Endothelial cell of hepatic sinusoid (primary cell): Measurements from ENCODE around the gene HDDC2.

ENCODE experiments used
- in situ Hi-C: cut with HindIII; loops from 2 replicates; pipeline ENCODE4 v1.10.0; 2017; ENCODE audit warnings: low sequenced_read_pairs

Gene HDDC2, protein sequence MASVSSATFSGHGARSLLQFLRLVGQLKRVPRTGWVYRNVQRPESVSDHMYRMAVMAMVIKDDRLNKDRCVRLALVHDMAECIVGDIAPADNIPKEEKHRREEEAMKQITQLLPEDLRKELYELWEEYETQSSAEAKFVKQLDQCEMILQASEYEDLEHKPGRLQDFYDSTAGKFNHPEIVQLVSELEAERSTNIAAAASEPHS

DNA sequence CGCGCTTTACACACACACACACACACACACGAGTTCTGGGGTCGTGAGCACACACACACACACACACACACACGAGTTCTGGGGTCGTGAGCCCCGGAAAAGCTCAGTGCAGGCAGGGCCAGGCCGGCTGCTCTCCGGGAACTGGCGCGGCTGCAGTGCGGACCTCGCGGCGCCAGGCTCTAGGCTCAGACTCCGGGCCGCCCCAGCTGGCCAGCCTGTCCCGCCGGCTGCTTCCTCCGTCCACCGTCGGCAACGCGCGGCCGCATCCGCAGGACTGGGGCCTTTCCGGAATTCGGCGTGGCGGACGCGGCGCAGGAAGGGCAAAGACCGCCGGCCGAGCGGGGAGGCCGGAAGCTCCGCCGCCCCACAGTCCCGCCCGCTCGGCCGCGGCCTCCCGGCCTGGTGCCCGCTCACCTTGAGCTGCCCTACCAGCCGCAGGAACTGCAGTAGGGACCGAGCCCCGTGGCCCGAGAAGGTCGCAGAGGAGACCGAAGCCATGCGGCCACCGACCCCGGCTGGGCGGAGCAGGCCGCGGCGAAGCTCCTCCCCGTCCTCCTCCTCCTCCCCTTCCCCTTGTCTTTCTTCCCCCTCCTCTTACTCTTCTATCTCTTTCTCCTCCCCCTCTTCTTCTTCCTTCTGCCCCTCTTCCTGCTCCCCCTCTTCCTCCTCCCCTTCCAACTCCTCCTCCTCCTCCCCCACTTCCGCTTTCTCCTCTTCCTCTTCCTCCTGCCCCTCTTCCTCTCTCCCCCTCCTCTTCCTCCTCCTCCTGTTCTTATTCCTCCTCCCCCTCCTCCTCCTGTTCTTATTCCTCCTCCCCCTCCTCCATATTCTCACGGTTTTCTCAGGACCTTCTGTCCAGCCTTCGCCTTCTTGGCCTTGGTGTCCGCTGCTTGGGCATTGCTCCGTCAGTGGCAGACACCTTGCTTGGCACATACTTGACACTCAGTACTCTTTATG lies at the start of gene HDDC2:
HDDC2 (minus strand) TSS at position 533 of the 957 bp plus-strand sequence; CDS start at position 498, 35 bp downstream.
- in situ Hi-C loops, result no loop called here

DNA sequence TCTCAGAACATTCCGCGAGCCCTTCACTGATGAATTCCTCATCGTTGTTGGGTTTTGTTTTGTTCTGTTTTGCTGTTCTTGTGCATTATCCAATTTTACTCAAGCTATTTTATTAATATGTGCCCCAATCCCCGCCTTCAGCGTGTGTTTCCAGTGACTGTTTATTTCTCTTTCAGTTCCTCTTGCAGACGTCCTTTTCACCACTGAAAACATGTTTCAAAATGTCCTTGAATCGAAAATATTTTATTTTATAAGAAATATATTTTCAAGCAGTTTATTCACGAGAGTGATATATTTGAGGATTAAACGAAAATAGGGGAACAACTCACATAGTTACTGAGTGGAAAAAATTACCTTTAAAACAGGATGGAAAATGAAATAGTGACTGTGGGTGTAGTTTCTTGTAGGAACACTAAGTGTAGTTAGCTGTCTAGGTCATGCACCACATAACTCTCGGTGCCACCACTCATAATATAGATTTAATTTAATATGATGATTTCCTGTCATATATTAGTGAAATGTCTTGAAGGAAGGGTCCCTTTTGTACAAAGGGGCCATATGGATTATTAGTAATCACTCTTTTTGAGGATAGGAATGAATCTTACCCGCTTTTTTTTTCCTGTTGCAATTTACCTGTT lies 45.3 kb upstream of the HDDC2 start:
- in situ Hi-C loops, result no loop called here

DNA sequence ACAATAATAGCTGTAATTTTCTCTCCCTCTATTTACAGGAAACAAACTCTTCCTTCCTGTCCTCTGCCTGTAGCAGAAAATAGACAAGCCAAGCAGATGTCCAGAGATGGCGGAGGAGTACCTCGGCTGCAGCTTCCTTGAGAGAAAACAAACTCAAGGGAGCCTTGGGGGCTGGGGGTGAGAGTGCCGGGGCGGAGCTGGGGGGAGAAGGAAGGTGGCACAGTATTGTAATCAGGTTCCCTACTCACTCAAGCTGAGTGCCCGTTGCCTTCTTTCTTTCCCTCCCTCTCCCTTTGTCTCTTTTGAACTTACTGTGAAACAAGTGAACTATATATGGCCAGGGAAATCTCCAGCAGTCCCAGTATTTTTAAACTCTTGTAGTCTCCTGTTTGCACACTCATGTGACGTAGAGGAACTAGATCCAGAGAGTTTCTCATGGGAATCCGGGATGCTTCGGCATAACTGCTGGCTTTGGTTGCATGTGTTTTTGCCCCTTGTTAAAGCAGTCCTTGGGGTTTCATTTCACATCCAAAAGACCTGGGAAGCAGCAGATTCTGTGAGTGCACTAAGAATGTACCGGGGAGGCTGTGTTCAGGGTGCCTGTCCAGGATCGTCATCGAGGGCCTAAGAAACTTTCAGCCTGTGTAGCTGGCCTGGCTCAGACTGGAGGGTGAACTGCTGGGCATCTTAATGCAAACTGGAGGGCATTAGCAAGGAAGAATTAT lies 44.6 kb upstream of the HDDC2 start:
- in situ Hi-C loops, result no loop called here

DNA sequence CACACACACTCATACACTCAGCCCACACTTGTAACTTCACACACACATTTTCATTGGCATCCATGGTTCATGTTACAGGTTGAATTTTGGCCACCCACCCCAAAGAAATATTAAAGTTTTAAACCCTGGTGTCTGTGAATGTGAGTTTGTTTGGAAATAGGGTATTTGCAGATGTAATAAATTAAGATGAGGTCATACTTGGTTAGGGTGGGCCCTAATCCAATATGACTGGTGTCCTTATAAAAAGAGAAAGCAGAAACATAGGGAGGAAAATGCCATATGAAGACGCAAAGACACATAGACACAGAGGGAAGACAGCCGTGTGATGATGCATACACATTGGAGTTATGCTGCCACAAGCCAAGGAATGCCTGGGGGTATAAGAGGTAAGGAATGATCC lies 39.7 kb upstream of the HDDC2 start:
- in situ Hi-C loops, result no loop called here

GRCh38 chr6:125340991-125341390 lies 39.2 kb upstream of the HDDC2 start:
- in situ Hi-C loops, result no loop called here

GRCh38 chr6:125340175-125340835 lies 38.5 kb upstream of the HDDC2 start:
- in situ Hi-C loops, result no loop called here

DNA sequence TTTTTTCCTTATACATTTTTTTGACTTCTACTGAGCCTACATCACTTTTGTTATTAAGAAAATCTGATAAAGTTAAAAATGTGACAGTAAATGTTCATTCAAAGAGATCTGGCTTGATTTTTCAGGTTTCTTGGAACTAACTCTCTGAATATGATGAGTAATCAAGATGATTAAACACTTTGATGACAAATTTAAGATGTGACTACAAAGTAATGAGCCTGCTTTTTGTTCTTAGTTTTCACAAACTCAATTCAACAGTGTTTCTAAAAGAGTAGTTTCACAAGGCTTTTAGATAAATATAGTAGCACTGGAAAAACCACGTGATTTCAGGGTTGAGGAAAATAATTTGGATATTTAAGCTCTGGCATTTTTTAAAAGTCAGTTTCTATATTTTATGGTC lies 37.9 kb upstream of the HDDC2 start:
- in situ Hi-C loops, result no loop called here

DNA sequence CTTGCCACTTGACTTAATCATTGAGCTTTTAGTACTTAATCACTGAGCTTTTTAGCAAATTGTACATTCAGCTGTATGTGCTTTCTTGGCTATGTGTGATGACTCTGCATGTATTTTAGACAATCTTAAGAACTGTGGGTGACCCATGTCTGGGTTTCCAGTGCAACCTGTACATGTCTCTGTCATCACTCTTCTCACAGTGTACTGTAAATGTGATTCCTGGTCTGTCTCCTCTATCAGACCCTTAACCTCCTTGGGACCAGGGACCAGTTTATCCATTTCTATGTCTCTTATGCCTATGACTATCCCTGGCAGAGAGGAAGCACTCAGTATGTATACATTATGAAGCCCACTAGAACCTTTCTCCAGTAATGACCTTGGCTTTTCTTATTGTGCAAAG lies 36.6 kb upstream of the HDDC2 start:
- in situ Hi-C loops, result no loop called here

- in situ Hi-C loops, result no loop called here
These were observed 35.9 kb upstream of the HDDC2 start for GRCh38 chr6:125337706-125338105.

GRCh38 chr6:125332664-125333063 lies 30.9 kb upstream of the HDDC2 start:
- in situ Hi-C loops, result no loop called here

DNA sequence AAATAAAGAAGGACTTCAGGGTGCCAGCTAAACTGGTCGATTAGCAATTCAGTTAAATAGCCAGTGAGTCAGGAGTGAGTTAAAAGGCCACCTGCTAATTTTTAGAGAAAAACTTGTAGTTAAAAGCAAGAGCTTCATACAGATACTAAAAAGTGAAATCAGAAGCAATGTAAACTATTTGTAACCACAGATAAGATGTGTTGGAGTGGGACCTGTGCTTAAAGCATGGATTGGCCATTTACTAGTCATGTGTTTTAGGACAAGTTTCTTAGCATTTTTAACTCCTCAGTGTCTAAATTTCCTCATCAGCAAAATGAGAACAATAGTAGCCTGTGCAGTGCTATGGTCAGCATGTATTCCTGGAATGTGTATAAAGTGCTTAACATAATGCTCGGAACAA lies 23.8 kb upstream of the HDDC2 start:
- in situ Hi-C loops, result no loop called here

- in situ Hi-C loops, result no loop called here
These were observed 21.6 kb upstream of the HDDC2 start for GRCh38 chr6:125323376-125323775.

- in situ Hi-C loops, result no loop called here
These were observed 14.9 kb upstream of the HDDC2 start for GRCh38 chr6:125316621-125317020.

DNA sequence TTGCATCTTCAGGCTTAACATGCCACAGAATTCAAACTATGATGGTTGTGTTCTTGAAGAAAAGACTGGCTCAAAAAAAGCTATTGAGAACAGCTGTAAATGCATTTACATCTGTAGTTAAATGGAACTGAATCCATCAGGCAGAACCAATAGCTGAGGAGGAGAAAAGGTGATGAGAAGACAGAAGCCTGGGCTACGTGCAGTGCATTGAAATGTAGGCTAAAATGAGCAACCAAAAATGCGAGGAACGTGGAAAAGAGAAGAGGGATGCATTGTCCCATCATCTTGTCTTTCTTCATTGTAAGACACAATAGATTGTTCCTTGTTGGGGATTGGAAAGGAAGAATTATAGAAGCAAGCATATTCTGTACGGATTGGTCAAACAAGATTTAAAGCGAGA lies 13.8 kb upstream of the HDDC2 start:
- in situ Hi-C loops, result no loop called here

DNA sequence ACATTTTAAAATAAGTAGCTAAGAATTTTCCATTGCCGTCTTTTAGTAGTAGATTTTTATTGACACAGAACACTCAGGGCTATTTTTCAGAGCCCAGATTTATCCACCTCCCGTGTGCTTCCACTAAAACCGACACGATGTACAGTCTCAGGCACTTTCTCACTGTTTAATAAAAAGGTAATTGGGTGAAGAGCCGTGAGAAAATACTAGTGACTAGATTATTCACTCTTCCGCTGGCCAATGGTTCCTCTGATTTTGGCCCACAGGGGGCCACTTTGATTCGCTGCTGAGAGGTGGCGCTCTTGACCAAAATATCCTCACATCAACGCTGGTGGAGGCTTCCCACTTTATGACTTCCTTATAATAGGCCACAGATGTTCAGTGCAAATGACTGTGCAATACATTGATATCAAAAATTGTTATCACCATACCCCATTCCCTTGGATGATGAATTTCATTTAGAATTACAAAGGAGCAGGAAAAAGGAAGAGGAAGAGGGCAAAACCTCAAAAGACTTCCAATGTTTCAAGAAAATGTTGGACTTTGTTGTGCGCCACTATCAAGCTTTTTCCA lies 12.3 kb upstream of the HDDC2 start:
- in situ Hi-C loops, result loop anchor here (5.0 kb wide), 1 partner anchor 438 kb away; no protein-coding TSS in a partner anchor

DNA sequence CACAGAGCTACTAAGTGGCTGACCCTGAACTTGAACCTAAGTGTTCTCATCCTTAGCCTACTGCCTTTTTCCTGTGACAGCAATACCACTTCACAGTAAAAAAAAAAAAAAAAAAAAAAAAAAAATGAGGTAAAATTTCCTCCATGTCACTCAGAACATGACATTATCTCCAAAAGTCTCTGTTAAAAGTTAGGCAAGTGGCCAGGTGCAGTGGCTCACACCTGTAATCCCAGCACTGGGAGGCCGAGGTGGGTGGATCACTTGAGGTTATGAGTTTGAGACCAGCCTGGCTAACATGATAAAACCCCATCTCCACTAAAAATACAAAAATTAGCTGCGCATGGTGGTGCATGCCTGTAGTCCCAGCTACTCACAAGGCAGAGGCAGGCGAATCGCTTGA lies 11.2 kb upstream of the HDDC2 start:
- in situ Hi-C loops, result loop anchor here (5.0 kb wide), 1 partner anchor 439 kb away; no protein-coding TSS in a partner anchor

DNA sequence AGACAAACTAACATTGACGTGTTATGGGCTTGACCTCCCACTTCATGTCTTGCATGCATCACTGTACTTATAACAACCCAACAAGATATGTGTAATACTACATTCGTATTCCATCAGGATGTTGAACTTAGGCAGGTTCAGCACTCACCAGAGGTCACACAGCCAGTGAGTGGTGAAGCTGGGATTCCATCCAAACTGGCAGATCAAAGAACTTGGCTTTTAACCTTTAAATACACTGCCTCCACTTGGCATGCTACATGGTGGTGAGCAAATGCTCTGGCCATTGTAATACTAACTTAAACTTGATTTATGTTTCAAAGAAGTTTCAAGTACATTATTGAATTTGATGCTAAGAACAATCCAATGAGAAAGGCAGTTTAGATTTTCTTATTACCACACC lies 10.7 kb upstream of the HDDC2 start:
- in situ Hi-C loops, result loop anchor here (5.0 kb wide), 1 partner anchor 440 kb away; no protein-coding TSS in a partner anchor

DNA sequence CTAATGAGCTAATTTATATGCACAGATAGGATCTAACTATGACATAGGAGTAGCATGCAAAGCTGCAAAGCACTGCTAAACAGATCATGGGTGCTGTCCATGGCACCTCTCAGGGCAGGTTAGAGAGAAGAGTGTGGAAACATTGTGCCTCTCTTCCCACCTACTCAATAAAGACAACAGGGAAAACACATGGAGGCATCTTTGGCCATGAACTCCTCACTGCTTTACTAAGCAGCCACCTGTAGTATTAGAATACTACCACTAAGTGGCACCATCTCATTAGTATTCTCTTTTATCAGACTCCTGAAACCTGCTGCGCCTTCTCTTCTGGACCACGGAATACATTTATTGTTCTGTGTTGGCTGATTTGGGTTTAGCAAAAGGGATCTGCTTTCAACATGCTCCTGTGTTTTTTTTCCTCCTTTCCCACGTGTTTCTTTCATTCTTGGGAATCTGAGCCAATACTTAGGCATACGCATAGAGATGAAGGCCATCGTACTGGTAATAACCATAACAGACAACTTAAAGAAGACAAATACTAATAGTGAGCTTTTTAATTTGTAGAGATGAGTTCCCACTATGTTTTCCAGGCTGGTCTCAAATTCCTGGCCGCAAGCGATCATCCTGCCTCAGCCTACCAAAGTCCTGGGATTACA lies 9.4 kb upstream of the HDDC2 start:
- in situ Hi-C loops, result loop anchor here (5.0 kb wide), 1 partner anchor 441 kb away; no protein-coding TSS in a partner anchor

GRCh38 chr6:125307964-125308615 lies 6.3 kb upstream of the HDDC2 start:
- in situ Hi-C loops, result no loop called here
